HepG2 (cell line): ENCODE measurements around the gene TMTC3. TPM values are rescaled to one million over a fixed set of nuclear protein-coding genes. Genes with fewer than 3 reads are reported as not detected.

ENCODE experiments used
- AGO1 ChIP-seq: fragments of 200-400 bp; formaldehyde crosslinking; IDR thresholded peaks from 2 replicates; pipeline ENCODE4 v1.6.1; 2017; ENCODE audit warnings: mild to moderate bottlenecking, low read depth, low read length, moderate library complexity; ENCODE audit not compliant: poor library complexity, severe bottlenecking
- ARID2 ChIP-seq: sonication (generic); formaldehyde crosslinking; IDR thresholded peaks from 2 replicates; pipeline ENCODE4 v1.8.1; 2022; ENCODE audit warnings: mild to moderate bottlenecking, missing genetic modification reagents, borderline replicate concordance
- CENPBD1 ChIP-seq: sonication (generic); formaldehyde crosslinking; IDR thresholded peaks from 2 replicates; pipeline ENCODE4 v1.8.0; 2022; ENCODE audit warnings: missing genetic modification reagents, low read depth, mild to moderate bottlenecking, borderline replicate concordance
- FIP1L1 ChIP-seq: fragments of 200-400 bp; formaldehyde crosslinking; IDR thresholded peaks from 2 replicates; pipeline ENCODE4 v1.6.1; 2018; ENCODE audit warnings: low read depth, mild to moderate bottlenecking, low read length, moderate library complexity, borderline replicate concordance; ENCODE audit not compliant: insufficient read depth
- GABPB1 ChIP-seq: IDR thresholded peaks from 2 replicates; pipeline ENCODE4 v1.6.1; 2016; ENCODE audit warnings: mild to moderate bottlenecking, missing genetic modification reagents, moderate library complexity, missing compliant biosample characterization
- GATA4 ChIP-seq: sonication (generic); IDR thresholded peaks from 2 replicates; pipeline ENCODE4 v1.6.1; 2016; ENCODE audit warnings: antibody characterized with exemption, low read depth, borderline replicate concordance
- GATAD2A ChIP-seq: IDR thresholded peaks from 2 replicates; pipeline ENCODE4 v1.6.1; 2016
- HOXA7 ChIP-seq: sonication (generic); formaldehyde crosslinking; IDR thresholded peaks from 2 replicates; pipeline ENCODE4 v1.8.1; 2022; ENCODE audit warnings: mild to moderate bottlenecking, missing genetic modification reagents, moderate library complexity
- KDM6A ChIP-seq: IDR thresholded peaks from 2 replicates; pipeline ENCODE4 v1.6.1; 2016; ENCODE audit warnings: low read depth
- MTA3 ChIP-seq: sonication (generic); formaldehyde crosslinking; IDR thresholded peaks from 2 replicates; pipeline ENCODE4 v1.4.0; 2020; ENCODE audit warnings: missing genetic modification reagents
- POLR2A ChIP-seq, 2 experiments: IDR thresholded peaks; 2 replicates each; pipeline ENCODE4 v1.6.1; 2011; ENCODE audit warnings: low read depth in 2 of 2, low read length in 2 of 2, mild to moderate bottlenecking in 1 of 2, moderate library complexity in 1 of 2; ENCODE audit not compliant: insufficient read depth in 1 of 2
- REL ChIP-seq: sonication (generic); formaldehyde crosslinking; conservative IDR thresholded peaks from 2 replicates; pipeline ENCODE4 v1.8.0; 2022; ENCODE audit warnings: mild to moderate bottlenecking, missing genetic modification reagents, moderate library complexity
- RFX1 ChIP-seq: fragments of 450-650 bp; IDR thresholded peaks from 2 replicates; pipeline ENCODE4 v1.6.1; 2017
- SPEN ChIP-seq: sonication (generic); formaldehyde crosslinking; IDR thresholded peaks from 2 replicates; pipeline ENCODE4 v1.5.1; 2020; ENCODE audit warnings: low read depth, mild to moderate bottlenecking, missing genetic modification reagents
- TAF15 ChIP-seq: fragments of 200-400 bp; formaldehyde crosslinking; IDR thresholded peaks from one replicate; pipeline ENCODE4 v1.6.1; 2018; ENCODE audit warnings: mild to moderate bottlenecking, low read depth, low read length; ENCODE audit not compliant: poor library complexity, severe bottlenecking
- TARDBP ChIP-seq: sonication (generic); formaldehyde crosslinking; IDR thresholded peaks from 2 replicates; pipeline ENCODE4 v1.8.0; 2022; ENCODE audit warnings: mild to moderate bottlenecking, missing genetic modification reagents
- THYN1 ChIP-seq: sonication (generic); formaldehyde crosslinking; IDR thresholded peaks from 2 replicates; pipeline ENCODE4 v1.8.1; 2023; ENCODE audit warnings: low read depth, mild to moderate bottlenecking, moderate library complexity, missing genetic modification reagents, borderline replicate concordance
- TOPORS ChIP-seq: sonication (generic); formaldehyde crosslinking; IDR thresholded peaks from 2 replicates; pipeline ENCODE4 v1.8.0; 2023; ENCODE audit warnings: mild to moderate bottlenecking, missing genetic modification reagents
- ZNF441 ChIP-seq: sonication (generic); formaldehyde crosslinking; IDR thresholded peaks from 2 replicates; pipeline ENCODE4 v1.7.0; 2021; ENCODE audit warnings: missing genetic modification reagents, borderline replicate concordance
- ZNF691 ChIP-seq: sonication (generic); formaldehyde crosslinking; IDR thresholded peaks from 2 replicates; pipeline ENCODE4 v1.4.0; 2020; ENCODE audit warnings: missing genetic modification reagents, low read depth, mild to moderate bottlenecking, borderline replicate concordance
- ZNF703 ChIP-seq: sonication (generic); formaldehyde crosslinking; IDR thresholded peaks from 2 replicates; pipeline ENCODE4 v1.5.1; 2020; ENCODE audit warnings: missing genetic modification reagents, mild to moderate bottlenecking, moderate library complexity, borderline replicate concordance
- polyA plus RNA-seq, 8 experiments: library from polyadenylated mRNA; depleted of rRNA in 3 of 8; stranded (reverse) in 7 of 8; unstranded in 1 of 8; fragments of >200 nt; fragmentation: Illumina TruSeq in 4 of 8; extraction: Trizol in 4 of 8; gene quantifications; 2 replicates each; pipeline versions ENCODE4 v1.2.1 to v1.2.3, GENCODE V29; 2011 to 2016; ENCODE audit warnings: low read depth in 4 of 8, missing spikeins in 1 of 8, mixed read lengths in 1 of 8; ENCODE audit not compliant: insufficient read depth in 1 of 8
- total RNA-seq, 5 experiments: library from RNA; depleted of rRNA; stranded (reverse); fragments of >200 nt; fragmentation: Illumina TruSeq; extraction: Trizol; gene quantifications; 2 replicates each; pipeline ENCODE4 v1.2.3, GENCODE V29; 2016; ENCODE audit warnings: low read depth in 1 of 5
- TF ChIP-seq, protein P1 (sequence below): sonication (generic); formaldehyde crosslinking; IDR thresholded peaks from 2 replicates; pipeline ENCODE4 v1.4.0; 2020; ENCODE audit warnings: mild to moderate bottlenecking, missing genetic modification reagents
- TF ChIP-seq, protein P2 (sequence below): sonication (generic); formaldehyde crosslinking; conservative IDR thresholded peaks from 2 replicates; pipeline ENCODE4 v1.8.0; 2022; ENCODE audit warnings: mild to moderate bottlenecking, moderate library complexity, missing genetic modification reagents
- TF ChIP-seq, protein P3 (sequence below): IDR thresholded peaks from 2 replicates; pipeline ENCODE4 v1.6.1; 2016; ENCODE audit warnings: mild to moderate bottlenecking, missing biosample characterization, missing genetic modification reagents

The TMTC3 gene
- total and polyA plus RNA-seq, 2 of the 13 experiments (the other 11 are each of a cell fraction or from before 2014, with no cell fraction given) = 6.3 to 22.5 TPM

- TF ChIP-seq TARDBP (CRISPR knock-in tag) = peak; percentile 70
- TF ChIP-seq, protein P1, sequence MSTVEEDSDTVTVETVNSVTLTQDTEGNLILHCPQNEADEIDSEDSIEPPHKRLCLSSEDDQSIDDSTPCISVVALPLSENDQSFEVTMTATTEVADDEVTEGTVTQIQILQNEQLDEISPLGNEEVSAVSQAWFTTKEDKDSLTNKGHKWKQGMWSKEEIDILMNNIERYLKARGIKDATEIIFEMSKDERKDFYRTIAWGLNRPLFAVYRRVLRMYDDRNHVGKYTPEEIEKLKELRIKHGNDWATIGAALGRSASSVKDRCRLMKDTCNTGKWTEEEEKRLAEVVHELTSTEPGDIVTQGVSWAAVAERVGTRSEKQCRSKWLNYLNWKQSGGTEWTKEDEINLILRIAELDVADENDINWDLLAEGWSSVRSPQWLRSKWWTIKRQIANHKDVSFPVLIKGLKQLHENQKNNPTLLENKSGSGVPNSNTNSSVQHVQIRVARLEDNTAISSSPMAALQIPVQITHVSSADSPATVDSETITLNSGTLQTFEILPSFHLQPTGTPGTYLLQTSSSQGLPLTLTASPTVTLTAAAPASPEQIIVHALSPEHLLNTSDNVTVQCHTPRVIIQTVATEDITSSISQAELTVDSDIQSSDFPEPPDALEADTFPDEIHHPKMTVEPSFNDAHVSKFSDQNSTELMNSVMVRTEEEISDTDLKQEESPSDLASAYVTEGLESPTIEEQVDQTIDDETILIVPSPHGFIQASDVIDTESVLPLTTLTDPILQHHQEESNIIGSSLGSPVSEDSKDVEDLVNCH (CRISPR knock-in tag) = peak; percentile 100
- no peak for TF ChIP-seq KDM6A (CRISPR knock-in tag)
- no peak for TF ChIP-seq TOPORS (CRISPR knock-in tag)
- peak; percentile 94 for TF ChIP-seq ZNF441 (CRISPR knock-in tag)
- TF ChIP-seq ZNF703 = 0 out of 2 replicates have a peak, but pooled peaks have one; percentile 71
- TF ChIP-seq TAF15 = no peak
- TF ChIP-seq ZNF691 = peak; percentile 18; the same call in 1 of the 2 replicates
- no peak for TF ChIP-seq CENPBD1 (CRISPR knock-in tag)
- TF ChIP-seq MTA3 (CRISPR knock-in tag) = no peak
- TF ChIP-seq, protein P2, sequence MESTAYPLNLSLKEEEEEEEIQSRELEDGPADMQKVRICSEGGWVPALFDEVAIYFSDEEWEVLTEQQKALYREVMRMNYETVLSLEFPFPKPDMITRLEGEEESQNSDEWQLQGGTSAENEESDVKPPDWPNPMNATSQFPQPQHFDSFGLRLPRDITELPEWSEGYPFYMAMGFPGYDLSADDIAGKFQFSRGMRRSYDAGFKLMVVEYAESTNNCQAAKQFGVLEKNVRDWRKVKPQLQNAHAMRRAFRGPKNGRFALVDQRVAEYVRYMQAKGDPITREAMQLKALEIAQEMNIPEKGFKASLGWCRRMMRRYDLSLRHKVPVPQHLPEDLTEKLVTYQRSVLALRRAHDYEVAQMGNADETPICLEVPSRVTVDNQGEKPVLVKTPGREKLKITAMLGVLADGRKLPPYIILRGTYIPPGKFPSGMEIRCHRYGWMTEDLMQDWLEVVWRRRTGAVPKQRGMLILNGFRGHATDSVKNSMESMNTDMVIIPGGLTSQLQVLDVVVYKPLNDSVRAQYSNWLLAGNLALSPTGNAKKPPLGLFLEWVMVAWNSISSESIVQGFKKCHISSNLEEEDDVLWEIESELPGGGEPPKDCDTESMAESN (CRISPR knock-in tag) = peak; percentile 72; the same call in 1 of the 2 replicates
- TF ChIP-seq POLR2A (IDR thresholded peaks at IDR 0.05; ENCODE audit: insufficient read depth in 1 of 2, low read depth in 2 of 2, low read length in 2 of 2) = peak; percentile 47 to 62; a peak in 3 of 4 replicates
- TF ChIP-seq, protein P3, sequence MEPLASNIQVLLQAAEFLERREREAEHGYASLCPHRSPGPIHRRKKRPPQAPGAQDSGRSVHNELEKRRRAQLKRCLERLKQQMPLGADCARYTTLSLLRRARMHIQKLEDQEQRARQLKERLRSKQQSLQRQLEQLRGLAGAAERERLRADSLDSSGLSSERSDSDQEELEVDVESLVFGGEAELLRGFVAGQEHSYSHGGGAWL (CRISPR knock-in tag) = no peak
- TF ChIP-seq AGO1 = no peak
- TF ChIP-seq ARID2 (CRISPR knock-in tag) = no peak
- TF ChIP-seq SPEN = peak; percentile 84
- 0 out of 2 replicates have a peak, but pooled peaks have one; percentile 39 for TF ChIP-seq REL (CRISPR knock-in tag)
- TF ChIP-seq HOXA7 = no peak
- no peak for TF ChIP-seq THYN1 (CRISPR knock-in tag)
- peak; percentile 91 for TF ChIP-seq GABPB1
- TF ChIP-seq FIP1L1 = no peak
- peak; percentile 40; the same call in 1 of the 2 replicates for TF ChIP-seq GATA4
- TF ChIP-seq RFX1 = peak; percentile 87
- TF ChIP-seq GATAD2A (CRISPR knock-in tag) = peak; percentile 68
Observed at GRCh38 chr12:88141774-88142609, at the start of gene TMTC3, which contains the start of gene CEP290 (continued).
